Activated T-cell treated with anti-CD3 and anti-CD28 coated beads for 24 hours (primary cell): ENCODE measurements around the gene BLTP3A.
A peak's percentile ranks its signal among the peaks of the same experiment; 100 is the strongest.
"Not testable (repeated sequence)": the region's sequence is repeated elsewhere in the genome, so short reads cannot be mapped to it uniquely, and the experiment has no call there.

ENCODE experiments used
- DNase-seq: peaks from one replicate; pipeline ENCODE4 v3.0.0-alpha.2; 2020; ENCODE audit warnings: low read depth

The BLTP3A gene

GRCh38 chr6:34791701-34792604 lies at the start of gene BLTP3A:
TSS of gene BLTP3A (plus strand) at chr6:34792083. CDS start at chr6:34792251, 168 bp downstream.
- peak; percentile 70 for DNase-seq

- no peak for DNase-seq
Observed at GRCh38 chr6:34742094-34742493, 49.8 kb upstream of the BLTP3A start.

- no peak for DNase-seq
Observed at GRCh38 chr6:34743625-34744293, 48.1 kb upstream of the BLTP3A start.

- DNase-seq: not testable (repeated sequence)
Observed at GRCh38 chr6:34744294-34744647, 47.6 kb upstream of the BLTP3A start.

- DNase-seq: no peak
Observed at GRCh38 chr6:34745277-34746103, 46.4 kb upstream of the BLTP3A start.

GRCh38 chr6:34746104-34746846 lies 45.6 kb upstream of the BLTP3A start:
- no peak for DNase-seq

- no peak for DNase-seq
Observed at GRCh38 chr6:34748757-34749156, 43.1 kb upstream of the BLTP3A start.

GRCh38 chr6:34756513-34756856 lies 35.4 kb upstream of the BLTP3A start:
- DNase-seq: peak; percentile 26

- no peak for DNase-seq
Observed at GRCh38 chr6:34757687-34758274, 34.1 kb upstream of the BLTP3A start.

- no peak for DNase-seq
Observed at GRCh38 chr6:34760108-34760507, 31.8 kb upstream of the BLTP3A start.

- DNase-seq: not testable (repeated sequence)
Observed at GRCh38 chr6:34761681-34762080, 30.2 kb upstream of the BLTP3A start.

GRCh38 chr6:34768148-34768547 lies 23.7 kb upstream of the BLTP3A start:
- no peak for DNase-seq

GRCh38 chr6:34771727-34772126 lies 20.2 kb upstream of the BLTP3A start:
- DNase-seq: no peak

- no peak for DNase-seq
Observed at GRCh38 chr6:34772940-34773339, 18.9 kb upstream of the BLTP3A start.

GRCh38 chr6:34773916-34774315 lies 18.0 kb upstream of the BLTP3A start:
- DNase-seq: no peak

- no peak for DNase-seq
Observed at GRCh38 chr6:34774967-34775366, 16.9 kb upstream of the BLTP3A start.

- DNase-seq: not testable (repeated sequence)
Observed at GRCh38 chr6:34785375-34785774, 6.5 kb upstream of the BLTP3A start.

- not testable (repeated sequence) for DNase-seq
Observed at GRCh38 chr6:34787152-34787551, 4.7 kb upstream of the BLTP3A start.

GRCh38 chr6:34788111-34788510 lies 3.8 kb upstream of the BLTP3A start:
- DNase-seq: no peak

GRCh38 chr6:34791164-34791700 lies 651 bp upstream of the BLTP3A start:
- DNase-seq: peak; percentile 21
